HG03135 (cell line): ENCODE measurements around the gene CACNA2D3.

Experiments
- ATAC-seq: cut with Tn5 transposase; IDR thresholded peaks from one replicate; pipeline ENCODE4 v1.9.1; 2021; ENCODE audit warnings: mild to moderate bottlenecking, moderate library complexity; ENCODE audit not compliant: unreplicated experiment

CACNA2D3 gene

DNA sequence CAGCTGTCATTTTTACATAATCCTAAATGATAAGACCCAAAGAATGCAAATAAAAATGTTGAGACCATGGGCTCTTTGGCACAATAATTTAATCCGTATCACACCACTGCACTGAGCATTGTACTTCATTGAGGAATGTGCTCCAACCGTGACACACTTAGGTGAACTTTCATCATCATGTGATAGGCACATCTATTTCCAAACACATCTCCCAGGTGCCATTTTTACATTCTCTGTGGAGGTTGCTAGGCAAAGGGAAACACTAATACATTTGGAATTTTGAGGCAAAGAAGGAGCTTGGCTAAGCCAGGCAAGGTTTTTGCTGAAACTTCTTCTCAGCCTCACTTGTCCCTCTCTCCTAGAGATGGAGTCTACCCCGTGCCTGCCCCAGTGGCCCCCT is 736.8 kb downstream of the CACNA2D3 start:
- ATAC-seq = no peak

DNA sequence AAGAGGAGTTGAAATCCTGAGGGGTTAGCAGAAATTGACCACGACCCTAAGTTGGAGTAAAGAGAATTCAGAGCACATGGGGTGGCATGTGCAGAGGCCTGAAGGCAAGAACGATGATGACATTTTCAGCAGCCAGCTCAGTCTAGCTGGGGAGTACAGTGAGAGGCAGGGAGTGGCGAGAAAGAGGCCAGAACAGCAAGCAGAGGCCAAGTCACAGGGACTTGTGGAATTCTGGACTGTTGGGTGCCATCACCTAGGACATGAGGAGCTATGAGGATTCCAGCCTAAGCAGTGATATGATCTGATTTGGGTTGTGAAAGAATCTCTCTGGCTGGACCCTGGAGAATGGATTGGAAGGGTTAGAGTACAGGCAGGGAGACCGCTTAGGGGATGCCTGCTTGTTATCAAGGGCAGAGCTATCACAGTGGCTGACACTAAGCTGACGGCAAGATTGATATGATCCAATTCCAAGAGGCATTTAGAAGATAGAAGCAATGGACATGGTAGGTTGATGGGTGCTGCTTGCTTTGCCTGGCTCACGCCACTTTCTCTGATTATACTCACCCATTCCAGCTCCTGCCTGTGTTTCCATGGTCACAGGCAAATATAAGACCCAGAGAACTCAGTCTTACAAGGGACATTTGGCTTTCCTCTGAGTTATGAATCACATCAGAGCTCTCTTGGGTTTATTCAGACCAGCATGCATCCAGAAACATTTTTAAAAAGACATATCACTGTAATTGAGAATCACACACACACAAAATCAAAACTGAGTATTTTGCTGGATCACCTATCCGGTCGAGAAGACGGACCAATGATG is 739.1 kb downstream of the CACNA2D3 start:
- ATAC-seq = no peak

DNA sequence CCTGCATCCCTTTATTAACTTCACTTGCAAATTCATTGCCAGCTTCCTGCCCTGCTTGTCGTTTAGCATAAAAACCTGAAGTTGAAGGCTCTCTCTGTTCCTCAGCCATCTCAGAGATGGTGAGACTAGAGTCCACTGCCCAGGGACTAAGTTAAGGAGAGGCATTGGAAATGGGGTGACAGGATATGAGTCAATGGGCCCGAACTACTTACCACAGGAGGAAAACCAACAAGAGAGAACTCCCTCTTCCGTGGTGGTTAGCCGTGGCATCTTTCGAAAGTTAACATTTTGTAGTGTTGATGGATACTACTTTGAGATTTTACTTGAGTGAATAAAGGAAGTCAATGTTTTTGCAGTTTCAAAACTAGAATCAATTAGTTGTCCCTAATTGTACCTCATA is 740.2 kb downstream of the CACNA2D3 start:
- ATAC-seq = no peak

DNA sequence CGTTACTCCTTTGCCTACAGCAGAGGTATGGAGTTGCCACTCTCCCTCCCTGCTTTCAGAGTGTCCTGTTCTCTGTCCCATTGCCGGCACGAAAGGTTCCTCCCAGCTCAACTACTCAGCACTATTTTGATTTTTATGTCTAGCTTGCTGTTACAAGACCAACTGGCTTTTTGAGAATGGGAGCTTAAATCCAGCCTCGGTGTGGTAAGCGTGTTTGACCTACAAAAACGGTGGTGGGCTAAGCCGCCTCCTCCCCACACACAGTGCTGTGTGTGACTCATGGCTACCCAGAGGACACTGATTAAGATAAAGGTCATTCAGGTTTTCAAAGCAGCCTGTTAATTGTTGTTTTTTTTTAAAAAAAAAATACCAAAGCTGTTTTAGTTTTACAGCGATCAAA is 741.0 kb downstream of the CACNA2D3 start:
- ATAC-seq = no peak

DNA sequence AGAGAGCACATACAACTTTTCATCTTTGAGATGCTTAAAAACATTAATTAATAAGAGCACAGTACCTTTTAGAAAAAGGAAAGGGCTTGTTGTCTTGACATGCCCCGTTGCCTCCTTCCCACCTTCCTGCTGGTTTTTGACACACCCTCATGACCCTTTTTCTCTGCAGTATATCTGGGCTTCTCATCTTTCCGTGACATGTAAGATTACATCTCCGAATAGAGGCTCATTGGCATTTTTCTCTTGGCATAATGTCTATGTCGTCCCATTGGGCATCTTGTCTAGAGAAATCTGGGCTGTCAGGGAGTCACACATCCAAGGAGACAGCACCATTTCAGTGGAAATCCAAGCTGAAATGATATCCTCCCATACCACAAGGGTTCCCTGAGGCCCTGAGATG is 741.4 kb downstream of the CACNA2D3 start:
- ATAC-seq = no peak

DNA sequence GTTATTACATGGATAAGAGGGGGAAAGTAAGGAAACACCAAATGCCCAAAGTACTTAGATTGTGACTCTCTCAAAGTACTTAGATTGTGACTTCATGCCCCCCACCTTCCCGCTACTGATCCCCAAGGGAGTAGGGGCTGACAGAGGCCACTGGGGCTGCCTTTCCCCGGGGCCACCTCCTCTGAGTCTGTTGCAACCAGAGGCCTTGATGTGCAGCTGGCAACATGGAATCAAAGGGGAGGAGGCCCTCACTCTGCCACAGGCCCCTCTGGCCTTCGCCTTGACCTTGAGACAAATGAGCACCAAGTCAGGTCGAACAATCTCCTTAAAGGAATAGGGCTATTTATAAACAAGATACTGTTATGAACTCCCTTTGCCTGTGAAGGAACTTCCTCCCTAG is 743.0 kb downstream of the CACNA2D3 start:
- ATAC-seq = no peak

DNA sequence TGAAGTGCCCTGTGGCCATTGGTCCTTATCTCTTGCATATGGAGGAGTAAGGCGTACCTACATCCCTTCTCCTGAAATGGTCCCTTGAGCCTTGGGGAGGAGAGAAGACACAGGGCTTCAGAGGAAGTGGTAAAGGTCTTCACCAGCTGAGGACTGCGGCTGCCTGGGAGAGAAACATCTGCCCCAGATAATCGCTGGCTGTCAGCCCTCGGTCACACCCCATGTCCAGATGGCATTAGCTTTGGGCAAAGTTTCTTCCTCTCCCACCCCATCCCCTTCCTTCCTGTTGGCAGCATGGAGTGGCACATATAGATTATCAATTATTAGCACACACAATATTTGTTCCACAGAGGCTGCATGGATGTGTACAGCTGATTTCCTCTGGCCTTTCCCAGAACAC is 743.9 kb downstream of the CACNA2D3 start:
- ATAC-seq = no peak

DNA sequence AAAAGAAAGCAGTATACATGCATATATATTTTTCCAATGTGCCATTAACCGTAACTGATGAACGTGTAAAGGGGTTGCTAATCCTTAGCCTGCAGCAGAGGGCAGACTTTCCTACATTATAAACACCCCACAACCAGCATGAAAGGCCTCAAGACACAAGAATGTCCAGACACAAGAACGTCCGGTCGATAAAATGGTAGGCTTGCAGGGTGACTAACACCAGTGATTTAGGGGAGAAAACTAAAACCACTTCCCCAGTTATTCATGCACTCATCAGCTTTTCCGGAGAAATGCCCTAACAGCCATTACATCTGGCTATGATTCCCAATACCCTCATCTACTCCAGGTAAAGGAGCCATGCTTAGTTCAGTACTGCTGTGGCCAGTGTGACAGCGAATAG is 748.1 kb downstream of the CACNA2D3 start:
- no peak for ATAC-seq

DNA sequence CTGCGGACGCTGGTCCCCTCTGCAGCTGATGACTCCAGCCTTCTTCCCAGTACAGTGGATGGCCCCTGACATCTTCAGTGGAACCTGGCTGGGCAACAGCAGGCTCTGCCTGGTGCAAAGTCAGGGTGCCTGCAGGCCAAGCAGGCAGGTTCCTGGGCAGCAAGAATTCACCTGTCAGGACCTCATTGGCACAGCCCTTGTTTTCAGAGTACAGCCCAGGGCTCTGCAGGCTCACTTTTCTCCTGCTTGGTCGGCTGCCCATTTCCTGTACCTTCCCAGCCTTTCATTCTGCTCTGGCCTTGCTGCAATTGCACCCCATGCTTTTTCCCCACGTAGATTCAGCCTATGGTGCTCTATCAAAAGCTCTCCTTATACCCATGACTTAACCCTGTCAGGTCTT is 749.5 kb downstream of the CACNA2D3 start:
- ATAC-seq = no peak

DNA sequence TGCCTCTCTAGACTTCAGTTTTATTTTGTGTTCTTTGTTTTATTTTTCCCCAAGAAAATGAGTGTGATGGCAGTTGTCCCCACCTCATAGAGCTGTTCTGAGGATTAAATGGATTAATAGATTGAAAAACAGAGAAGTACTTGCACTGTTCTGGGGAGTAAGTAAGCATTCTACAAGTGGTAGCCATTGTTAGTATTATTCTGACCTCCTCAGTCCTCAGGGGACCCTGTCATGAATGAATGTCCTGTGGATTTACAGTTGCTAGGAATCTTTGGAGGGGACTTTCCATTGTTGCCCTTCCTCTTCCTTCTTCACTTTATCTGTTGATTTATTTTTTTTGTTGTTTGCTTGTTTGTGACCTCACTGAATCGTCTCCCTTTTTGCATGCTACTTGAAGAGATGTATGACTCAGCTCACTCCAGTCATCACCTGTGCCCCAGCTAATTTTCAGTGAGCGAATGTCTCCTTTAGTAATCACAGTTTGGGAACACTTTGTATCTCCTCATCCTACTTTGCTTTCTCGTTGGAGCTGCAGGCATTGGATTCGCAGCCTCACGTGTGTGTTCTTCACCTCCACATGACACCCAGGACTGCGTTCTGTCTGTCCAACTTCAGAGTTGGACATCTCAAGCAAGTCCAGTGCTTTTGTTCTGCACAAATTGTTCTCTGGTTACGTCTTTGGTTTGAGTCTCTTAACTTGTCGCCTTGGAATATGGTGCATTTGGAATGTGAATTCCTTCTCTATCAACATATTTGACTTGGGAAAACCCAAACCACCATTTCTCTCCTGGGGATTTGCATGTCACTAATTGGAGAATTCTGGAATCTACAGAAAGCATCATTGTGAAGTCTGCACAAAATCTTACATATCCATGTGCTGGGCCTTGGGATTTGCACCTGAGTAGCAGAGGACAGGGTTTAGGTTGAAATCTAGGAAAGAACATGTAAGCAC is 751.0 kb downstream of the CACNA2D3 start:
- ATAC-seq = no peak

DNA sequence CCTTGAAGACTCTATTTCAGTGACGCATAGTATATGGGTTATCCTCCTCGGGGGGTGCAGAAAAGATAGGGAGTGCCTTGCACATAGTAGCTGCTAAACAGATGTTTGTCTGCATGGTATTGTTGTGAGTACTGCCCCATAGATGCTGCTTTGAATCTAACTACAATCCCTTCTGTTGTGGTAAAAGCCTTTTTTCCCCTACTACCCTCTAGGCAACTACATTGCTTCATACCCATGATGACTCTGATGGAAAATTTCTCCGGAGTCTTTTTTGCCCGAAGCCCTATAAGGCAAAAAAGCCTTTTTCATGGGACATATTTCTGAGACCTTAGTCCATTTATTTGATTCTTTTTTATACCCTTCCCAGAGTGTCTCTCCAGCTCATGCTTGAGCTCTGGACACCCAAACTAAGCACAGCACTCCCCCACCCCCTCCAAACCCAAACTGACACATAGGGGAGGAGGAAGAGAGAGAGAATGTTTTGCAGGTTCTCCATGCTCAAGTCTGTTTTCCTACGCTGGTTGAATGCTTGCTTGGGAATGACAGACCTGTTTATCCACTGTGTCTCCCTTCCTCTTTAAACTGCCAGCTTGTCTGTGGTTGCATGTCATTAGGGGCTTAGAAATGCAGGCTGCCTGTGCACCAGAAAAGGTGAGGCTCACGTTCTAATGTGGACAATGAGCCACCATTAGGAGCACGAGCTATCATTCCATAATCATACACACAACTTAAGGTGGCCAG is 752.6 kb downstream of the CACNA2D3 start:
- no peak for ATAC-seq

DNA sequence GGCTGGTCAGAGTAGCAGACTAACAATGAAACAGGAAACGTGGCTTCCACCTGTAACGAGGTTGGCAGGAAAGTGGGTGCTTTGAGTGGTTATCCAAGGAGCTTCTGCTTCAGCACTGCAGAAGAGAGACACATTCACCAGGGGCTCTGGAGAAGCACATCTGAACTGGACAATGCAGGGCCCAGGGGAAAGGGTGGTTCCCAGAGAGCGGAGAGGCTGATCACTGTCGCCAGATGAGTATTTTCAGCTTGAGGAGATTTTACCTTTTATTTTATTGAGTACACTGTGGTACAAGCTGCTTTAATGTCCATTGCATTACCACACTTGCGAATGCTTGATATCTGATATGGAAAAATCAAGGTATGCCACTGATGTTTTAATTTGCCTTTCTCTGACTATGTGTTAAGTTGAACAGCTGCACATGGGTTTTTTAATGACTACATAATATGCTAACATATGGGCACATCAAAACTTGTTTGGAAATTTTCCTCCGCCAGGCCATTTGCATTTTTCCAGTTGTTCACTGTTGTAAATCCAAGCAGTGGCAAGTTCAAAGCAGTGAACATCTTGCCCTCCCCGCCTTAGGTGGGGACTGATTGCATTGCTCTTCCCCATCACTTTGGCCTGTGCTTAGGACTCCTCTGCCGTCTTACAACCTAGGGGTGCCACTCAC is 753.4 kb downstream of the CACNA2D3 start:
- no peak for ATAC-seq

DNA sequence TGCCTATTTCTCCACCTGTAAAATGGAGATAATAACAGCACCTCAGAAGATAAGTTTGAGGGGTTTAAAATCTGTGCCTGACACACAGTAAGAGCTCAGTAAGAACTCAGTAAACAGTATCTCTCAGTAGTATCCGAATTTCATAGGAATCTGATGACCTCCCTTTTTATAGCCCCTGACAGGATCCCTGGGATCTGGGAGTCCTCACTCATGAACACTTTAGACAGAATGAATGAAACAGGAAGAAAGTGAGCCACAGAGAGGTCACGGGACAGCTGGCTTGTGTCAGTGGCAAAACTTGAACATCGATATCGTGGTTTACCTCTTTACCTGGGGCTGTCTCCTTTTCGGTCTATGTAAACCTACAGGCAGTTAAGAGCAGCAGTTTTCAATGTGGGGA is 754.3 kb downstream of the CACNA2D3 start:
- ATAC-seq = no peak

DNA sequence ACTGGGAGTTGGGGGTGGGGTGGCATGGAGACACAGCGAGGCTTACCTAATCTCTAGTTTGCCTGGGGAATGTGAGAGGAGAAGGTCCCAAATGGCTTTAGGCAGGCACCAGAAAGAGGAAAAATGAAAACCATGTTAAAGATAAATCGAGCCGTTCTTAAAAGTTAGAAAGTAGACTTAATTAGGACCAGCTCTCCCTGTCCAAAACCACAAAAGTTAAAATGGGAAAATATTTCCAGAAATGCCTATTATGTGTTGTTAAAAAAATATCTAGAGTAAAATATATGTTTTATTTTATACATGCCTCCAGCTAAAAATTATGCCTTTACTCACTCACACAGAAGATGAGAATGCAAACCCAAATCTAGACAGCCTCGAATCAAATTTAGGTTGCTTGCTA is 755.4 kb downstream of the CACNA2D3 start:
- no peak for ATAC-seq

DNA sequence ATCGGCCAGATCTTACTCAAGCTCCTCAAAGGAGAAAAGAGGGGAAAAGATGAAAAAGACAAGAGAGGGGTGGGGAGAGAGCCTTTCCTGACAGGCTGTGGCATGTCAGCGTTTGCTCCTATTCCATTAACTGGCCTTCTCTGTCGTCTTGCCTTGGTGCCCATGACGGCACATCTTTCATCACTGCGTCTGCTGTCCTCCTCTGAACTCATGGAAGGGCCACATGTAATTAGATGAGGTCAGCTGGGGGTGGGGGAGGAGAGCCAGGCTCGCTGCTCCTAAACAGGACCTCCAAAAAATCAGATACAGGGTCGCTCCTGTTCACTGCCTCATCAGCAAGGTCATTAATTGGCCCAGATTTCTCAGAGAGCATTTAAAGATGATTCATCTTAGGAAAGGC is 755.8 kb downstream of the CACNA2D3 start:
- ATAC-seq = no peak

DNA sequence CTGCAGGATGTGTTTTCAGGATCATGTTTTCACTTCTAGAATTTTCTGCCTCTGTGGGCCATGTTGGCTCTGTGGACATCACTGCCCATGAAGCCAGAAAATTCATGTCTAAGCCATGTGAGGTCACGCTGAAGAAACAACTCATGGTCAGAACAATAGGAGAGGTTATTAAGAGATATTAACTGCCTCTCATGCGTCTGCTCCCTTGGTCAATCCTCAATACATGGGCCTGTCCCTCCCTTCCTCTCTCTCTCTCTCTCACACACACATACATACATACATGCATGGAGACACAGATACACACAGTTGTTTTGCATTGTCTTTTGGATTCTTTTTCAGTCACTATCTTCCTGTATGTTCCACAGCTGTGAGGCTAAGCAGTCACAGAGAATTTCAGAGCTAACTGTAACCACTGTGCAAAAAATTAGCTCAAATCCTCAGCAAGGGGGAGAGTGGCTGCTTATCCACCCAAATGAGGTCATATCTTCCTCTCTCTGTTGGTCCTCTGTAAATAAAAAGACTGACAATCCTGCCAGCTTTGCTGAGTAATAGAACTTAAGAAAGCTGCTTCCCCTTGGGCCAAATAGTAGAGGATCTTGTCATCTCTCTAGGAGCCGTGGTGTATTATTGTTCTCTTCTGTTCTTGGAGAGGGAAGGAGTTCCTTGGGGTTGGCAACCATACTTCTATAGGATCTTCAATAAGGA is 759.9 kb downstream of the CACNA2D3 start:
- no peak for ATAC-seq

DNA sequence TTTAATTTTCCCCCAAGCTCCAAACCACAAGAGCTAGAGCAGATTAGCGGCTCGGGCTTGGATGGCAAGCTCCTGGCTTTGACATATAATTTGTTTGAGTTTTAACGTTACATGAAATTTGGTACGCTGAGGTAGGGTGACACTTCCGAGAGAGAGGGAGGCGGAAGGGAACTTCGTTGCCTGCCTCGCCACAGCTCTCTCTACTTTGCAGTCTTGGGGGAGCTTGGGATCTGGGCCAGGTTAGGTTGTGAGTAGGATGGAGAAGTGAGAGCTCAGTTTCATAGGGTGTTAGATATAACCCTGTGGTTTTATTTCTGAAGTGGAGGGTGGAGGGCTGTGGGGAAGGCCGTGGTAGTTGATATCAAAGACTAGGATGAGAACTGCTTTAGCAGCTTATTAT is 765.8 kb downstream of the CACNA2D3 start:
- no peak for ATAC-seq

DNA sequence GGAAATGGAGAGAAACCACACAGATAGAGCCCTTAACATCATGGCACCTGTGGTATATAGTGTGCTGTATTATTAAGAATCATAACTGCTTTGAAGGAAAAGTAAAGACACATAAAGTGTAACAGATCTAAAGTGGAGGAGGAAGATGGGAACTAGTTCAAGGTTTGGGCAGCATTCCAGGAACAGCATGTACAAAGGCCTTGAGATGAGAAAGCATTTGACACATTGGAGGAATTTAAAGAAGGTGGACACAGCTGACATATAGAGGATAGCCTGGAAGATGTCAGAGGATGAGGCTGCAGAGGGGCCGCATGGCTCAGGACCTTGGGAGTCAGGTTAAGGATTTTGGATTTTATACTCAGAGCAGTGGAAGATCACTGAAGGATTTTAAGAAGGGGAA is 766.5 kb downstream of the CACNA2D3 start:
- no peak for ATAC-seq

DNA sequence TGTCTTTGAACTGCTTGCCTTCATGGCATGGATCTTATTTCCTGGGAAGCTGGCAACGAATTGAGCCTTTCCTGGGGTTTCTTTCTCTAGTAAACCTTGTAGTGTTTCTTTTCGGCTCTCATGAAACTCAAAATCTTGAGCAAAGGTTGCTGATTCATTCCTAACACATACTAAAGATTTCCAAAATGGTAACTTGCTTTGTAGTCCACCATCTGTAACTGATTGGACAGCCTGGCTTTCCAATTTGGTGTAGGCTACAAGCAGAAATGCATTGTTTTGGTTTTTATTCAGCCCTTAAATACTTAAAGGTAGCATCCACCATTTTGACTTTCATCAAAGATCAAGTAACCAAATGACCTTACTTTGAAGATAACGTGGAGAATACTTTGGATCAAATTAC is 767.4 kb downstream of the CACNA2D3 start:
- no peak for ATAC-seq

DNA sequence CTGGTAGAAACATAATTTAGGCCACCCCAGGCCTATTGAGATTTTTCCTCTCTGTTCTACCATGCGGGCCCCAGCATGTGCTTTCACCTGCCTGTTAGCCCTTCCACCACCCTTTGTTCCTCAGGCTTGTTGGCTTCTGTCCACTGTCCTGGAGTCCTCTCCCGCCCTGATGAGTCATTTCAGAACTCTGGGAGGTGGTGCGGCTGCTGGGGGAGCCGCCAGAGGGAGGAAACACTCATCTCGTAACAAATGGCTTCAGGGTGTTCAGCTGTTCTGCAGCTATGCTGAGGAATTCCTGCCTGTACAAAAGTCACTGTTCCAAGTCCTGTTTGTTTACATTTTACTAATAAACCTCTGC is 769.2 kb downstream of the CACNA2D3 start:
- no peak for ATAC-seq
